ENCODE results near the gene ARHGEF39.

DNA sequence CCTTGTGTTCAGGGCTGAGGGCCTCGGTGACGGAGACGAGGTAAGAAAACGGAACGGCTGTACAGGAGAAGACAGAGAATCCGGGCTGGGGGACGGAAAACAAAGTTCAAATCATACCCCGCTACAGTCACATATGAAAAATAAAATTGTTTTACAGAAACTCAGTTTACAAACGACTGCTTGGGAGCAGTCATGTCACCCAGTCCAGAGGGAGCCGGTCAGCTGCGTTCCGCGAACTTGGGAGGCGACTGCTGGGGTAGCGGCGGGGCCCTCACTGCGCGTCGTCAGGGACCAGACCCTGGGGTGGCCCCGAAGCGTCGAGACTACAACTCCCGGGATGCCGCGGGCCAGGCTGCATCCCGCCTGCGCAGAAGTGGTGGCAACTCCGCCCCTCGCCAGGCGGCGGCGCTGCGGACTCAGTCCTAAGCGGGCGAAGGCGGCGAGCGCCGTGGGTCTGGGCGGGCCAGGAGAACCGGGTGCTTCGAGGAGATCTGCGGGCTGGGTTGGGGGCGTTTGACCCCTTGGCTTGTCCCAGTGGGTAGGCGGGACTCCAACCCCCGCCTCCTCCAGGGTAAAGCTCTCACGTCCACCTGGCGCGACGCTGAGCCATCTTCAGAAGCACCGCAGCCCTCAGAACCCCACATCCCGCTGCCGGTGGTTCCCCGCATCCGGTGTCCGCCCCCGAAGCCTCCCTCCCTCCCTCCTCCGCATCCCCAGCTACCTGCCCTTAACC lies 18.3 kb downstream of the ARHGEF39 start:
- no peak for TF ChIP-seq ZFP36 (IDR thresholded peaks at IDR 0.05; ENCODE audit: borderline replicate concordance, partially characterized antibody)
- TF ChIP-seq, protein P1, sequence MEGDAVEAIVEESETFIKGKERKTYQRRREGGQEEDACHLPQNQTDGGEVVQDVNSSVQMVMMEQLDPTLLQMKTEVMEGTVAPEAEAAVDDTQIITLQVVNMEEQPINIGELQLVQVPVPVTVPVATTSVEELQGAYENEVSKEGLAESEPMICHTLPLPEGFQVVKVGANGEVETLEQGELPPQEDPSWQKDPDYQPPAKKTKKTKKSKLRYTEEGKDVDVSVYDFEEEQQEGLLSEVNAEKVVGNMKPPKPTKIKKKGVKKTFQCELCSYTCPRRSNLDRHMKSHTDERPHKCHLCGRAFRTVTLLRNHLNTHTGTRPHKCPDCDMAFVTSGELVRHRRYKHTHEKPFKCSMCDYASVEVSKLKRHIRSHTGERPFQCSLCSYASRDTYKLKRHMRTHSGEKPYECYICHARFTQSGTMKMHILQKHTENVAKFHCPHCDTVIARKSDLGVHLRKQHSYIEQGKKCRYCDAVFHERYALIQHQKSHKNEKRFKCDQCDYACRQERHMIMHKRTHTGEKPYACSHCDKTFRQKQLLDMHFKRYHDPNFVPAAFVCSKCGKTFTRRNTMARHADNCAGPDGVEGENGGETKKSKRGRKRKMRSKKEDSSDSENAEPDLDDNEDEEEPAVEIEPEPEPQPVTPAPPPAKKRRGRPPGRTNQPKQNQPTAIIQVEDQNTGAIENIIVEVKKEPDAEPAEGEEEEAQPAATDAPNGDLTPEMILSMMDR (IDR thresholded peaks at IDR 0.05) = peak; percentile 87
- TF ChIP-seq KDM5A (IDR thresholded peaks at IDR 0.05) = no peak
- TF ChIP-seq CEBPB (IDR thresholded peaks at IDR 0.05) = no peak
- TF ChIP-seq, protein P2, sequence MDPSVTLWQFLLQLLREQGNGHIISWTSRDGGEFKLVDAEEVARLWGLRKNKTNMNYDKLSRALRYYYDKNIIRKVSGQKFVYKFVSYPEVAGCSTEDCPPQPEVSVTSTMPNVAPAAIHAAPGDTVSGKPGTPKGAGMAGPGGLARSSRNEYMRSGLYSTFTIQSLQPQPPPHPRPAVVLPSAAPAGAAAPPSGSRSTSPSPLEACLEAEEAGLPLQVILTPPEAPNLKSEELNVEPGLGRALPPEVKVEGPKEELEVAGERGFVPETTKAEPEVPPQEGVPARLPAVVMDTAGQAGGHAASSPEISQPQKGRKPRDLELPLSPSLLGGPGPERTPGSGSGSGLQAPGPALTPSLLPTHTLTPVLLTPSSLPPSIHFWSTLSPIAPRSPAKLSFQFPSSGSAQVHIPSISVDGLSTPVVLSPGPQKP (IDR thresholded peaks at IDR 0.05; ENCODE audit: low read depth, low read length) = no peak
- no peak for TF ChIP-seq MAZ (IDR thresholded peaks at IDR 0.05; ENCODE audit: borderline replicate concordance, low read depth, low read length)
- TF ChIP-seq MAFK (IDR thresholded peaks at IDR 0.05; ENCODE audit: partially characterized antibody) = no peak
- no peak for TF ChIP-seq SREBF2 (IDR thresholded peaks at IDR 0.05)
- TF ChIP-seq RAD21 (conservative IDR thresholded peaks at IDR 0.05 in 1 of 2, IDR thresholded peaks at IDR 0.05 in 1 of 2) = peak; percentile 81 to 91
- TF ChIP-seq, protein P3, sequence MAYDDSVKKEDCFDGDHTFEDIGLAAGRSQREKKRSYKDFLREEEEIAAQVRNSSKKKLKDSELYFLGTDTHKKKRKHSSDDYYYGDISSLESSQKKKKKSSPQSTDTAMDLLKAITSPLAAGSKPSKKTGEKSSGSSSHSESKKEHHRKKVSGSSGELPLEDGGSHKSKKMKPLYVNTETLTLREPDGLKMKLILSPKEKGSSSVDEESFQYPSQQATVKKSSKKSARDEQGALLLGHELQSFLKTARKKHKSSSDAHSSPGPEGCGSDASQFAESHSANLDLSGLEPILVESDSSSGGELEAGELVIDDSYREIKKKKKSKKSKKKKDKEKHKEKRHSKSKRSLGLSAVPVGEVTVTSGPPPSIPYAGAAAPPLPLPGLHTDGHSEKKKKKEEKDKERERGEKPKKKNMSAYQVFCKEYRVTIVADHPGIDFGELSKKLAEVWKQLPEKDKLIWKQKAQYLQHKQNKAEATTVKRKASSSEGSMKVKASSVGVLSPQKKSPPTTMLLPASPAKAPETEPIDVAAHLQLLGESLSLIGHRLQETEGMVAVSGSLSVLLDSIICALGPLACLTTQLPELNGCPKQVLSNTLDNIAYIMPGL (CRISPR knock-in tag; IDR thresholded peaks at IDR 0.05; ENCODE audit: borderline replicate concordance) = no peak

Data from A549 (cell line).